ENCODE results near the gene CYS1.
"Not testable (repeated sequence)": the region's sequence is repeated elsewhere in the genome, so short reads cannot be mapped to it uniquely, and the experiment has no call there.

CYS1 gene, protein sequence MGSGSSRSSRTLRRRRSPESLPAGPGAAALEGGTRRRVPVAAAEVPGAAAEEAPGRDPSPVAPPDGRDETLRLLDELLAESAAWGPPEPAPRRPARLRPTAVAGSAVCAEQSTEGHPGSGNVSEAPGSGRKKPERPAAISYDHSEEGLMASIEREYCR

DNA sequence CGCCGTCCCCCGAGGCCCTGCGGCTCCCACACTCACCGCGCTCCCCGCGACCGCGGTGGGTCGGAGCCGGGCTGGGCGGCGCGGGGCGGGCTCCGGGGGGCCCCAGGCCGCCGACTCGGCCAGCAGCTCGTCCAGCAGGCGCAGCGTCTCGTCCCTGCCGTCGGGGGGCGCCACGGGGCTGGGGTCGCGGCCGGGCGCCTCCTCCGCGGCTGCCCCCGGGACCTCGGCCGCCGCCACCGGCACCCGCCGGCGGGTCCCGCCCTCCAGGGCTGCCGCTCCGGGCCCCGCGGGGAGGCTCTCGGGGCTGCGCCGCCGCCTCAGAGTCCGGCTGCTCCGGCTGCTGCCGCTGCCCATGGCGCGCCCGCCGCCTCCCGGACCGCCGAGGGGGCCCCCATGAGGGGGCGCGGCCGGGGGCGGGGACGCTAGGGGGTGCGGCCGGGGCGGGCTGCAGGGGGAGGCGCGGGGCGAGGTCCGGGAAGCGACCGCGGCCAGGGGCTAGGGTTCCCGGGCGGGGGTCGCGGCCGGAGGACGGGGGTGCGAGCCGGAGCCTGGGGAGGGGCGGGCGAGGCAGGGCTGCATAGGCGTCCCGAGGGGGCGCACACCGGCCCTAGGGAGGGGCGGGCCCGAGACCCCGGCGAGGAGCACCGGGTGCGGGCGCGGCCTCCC is at the start of gene CYS1:
Gene CYS1, minus strand, starts transcription at position 542 of the 666 bp plus-strand sequence. Its CDS starts 188 bp downstream, at position 354.
- DNase-seq (ENCODE audit: low read depth): no peak

DNA sequence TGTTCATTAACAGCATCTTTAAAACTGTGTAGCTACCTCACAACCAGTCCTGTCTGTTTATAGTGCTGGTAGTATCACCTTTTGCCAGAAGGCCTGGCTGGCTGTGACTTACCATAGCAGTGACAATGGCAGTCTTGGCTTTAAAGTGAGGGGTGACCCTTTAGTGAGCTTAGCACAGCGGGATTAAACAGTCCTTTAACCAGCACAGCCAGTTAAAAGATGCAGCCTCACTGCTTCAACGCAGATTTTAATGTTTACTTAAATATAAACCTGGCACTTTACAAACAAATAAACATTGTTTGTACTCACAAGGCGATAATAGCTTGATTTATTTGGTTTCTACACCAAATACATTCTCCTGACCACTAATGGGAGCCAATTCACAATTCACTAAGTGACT is 49.3 kb upstream of the CYS1 start:
- no peak for DNase-seq (ENCODE audit: low read depth)

DNA sequence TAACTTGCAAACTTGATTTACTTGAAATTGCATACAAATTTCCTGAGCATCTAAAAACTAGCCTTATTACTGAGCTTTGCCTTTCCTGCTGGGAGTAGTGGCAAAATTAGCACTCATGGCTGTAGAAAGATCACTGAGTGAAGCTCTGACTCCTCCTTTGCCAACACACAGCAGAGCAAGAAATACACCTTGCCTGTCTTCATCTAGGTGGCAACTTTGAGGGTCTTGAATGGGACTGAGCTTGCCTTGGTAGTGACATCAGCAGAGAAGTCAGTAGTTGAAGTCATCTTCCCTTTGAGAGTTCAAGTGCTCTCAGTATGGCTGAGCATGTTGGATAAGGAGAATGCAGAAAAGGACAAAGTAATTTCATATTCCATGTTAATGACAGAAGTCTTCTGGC is 48.2 kb upstream of the CYS1 start:
- no peak for DNase-seq (ENCODE audit: low read depth)

DNA sequence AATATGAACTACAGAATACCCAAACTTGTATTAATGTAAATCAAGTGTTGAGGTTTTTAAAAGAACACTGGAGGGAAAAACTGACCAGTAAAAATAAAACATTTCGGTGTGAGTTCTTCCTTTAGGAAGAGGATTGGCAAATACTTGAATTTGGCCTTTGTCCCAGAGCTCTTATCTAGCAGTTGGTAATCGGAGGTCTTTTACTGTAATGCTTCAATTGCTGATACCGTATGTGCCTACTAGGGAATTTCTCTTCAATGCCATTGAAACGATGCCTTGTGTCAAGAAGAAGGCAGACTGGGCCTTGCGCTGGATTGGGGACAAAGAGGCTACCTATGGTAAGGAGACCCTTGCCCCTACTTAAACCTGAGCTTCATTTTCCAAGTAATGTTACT is 46.4 kb upstream of the CYS1 start:
- no peak for DNase-seq (ENCODE audit: low read depth)

DNA sequence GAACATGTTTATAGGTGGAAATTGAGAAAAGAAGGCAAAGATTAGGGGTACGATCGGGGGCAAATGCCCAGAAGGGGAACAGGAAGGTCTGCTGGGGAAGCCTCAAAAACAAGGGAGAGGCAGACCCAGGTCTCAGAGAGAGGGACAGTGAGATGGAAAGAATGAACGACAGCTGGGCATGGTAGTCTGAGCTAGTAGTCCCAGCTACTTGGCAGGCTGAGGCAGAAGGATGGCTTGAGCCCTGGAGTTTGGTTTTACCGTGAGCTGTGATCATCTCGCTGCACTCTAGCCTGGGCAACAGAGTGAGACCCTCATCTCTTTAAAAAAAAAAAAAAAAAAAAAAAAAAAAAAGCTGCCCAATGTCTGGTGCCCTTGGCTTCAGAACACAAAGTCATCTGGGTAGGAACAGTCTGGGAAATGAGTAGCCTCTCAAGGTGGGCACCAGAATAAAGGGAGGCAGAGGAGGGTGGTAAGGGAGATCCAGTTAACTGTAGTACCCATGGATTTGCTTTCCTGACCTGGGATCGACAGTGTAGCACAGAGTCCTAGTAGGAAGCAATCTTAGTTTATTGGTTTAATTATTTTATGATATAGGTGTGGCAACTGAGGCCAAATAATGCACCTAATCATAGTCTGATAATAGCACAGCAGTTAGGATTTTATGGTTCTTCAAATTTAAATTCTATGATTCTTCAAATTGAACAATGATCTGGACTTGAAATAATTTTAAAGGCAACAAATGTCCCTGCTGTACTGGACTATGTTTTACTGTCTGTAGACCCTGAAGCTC is 45.8 kb upstream of the CYS1 start:
- no peak for DNase-seq (ENCODE audit: low read depth)

DNA sequence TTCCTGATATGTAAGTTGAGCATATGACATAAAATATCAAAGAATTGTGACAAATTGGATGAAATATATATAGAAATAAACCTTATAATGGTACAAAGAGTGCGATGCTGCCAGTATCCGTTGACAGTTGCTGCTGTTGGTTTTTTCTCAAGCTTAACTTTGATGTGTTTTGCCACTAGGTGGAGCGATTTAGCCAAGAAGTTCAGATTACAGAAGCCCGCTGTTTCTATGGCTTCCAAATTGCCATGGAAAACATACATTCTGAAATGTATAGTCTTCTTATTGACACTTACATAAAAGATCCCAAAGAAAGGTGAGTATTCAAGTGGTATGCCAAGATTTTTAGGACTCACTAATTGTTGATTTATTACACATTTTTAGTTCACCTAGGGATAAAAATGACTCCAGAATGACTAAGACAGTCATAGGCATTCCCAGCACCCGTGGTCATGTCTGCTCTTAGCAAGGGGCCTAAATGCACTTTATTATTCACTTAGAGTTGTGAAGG is 44.4 kb upstream of the CYS1 start:
- no peak for DNase-seq (ENCODE audit: low read depth)

DNA sequence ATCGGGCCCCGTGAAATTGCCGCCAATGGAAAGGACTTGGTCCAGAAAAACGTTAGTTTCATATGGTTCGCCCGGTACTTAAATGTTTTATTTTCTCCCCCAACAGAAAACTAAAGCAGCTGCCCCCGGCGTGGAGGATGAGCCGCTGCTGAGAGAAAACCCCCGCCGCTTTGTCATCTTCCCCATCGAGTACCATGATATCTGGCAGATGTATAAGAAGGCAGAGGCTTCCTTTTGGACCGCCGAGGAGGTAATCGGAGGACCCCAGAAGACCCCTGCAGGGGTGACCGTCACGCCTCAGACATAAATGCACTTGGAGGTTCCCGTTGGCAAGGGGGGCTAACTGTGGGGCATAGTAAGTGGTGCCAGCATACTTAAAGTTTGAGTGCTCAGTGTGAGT is 43.1 kb upstream of the CYS1 start:
- no peak for DNase-seq (ENCODE audit: low read depth)

DNA sequence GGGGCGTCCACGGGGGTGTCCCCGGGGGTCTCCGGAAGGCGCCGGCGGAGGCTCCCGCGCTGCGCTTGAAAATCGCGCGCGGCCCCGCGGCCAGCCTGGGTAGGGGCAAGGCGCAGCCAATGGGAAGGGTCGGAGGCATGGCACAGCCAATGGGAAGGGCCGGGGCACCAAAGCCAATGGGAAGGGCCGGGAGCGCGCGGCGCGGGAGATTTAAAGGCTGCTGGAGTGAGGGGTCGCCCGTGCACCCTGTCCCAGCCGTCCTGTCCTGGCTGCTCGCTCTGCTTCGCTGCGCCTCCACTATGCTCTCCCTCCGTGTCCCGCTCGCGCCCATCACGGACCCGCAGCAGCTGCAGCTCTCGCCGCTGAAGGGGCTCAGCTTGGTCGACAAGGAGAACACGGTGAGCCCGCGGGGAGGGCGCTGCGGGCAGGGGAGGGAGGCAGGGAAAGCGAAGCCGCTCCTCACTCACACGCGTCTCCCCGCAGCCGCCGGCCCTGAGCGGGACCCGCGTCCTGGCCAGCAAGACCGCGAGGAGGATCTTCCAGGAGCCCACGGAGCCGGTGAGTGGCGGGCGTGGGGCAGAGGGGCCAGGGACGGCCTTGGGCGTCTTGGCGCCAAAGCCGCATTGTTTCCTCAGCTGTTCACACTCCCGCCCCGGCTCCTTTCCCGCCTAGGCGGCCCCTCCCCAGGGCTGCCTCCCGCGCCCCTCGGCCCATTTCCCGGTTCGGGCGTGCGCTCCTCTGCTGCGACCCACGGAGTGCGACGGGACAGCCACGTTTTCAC is 42.5 kb upstream of the CYS1 start, which contains the start of gene RRM2:
Gene RRM2, plus strand, starts transcription at position 240 of the 781 bp plus-strand sequence. Its CDS starts 60 bp downstream, at position 300.
- DNase-seq (ENCODE audit: low read depth): peak; percentile 42

DNA sequence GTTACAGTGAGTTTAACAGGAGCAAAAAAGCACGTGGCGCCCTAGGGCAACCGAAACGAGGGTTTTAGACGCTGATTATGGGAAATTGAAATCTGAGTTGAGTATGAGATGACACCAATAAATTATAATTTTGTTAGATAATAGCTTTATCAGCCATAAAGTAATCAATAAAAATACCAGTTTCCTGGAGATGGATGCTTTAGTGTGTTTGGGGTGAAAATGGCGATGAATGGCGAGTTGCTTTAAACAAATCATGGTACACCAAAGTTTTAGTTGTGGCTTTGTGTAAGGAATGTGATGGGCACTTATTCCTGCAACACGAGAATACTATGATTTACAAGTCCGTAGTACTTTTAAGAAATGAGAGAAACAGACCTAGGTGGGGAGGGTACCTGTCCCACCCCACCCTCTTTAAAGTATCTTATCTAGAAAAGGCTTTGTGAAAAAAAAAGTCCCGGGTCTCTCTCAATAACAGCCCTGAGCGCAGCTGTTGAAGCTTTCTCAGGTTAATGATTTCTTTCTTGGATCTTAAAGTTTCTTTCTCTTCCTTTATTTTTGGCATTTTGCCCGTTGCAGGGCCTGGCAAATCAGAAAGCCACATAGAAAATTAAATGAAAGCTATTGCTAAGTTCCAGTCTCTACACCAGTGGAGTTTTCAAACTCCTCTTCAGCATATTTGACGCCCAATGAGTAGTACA is 40.8 kb upstream of the CYS1 start:
- no peak for DNase-seq (ENCODE audit: low read depth)

DNA sequence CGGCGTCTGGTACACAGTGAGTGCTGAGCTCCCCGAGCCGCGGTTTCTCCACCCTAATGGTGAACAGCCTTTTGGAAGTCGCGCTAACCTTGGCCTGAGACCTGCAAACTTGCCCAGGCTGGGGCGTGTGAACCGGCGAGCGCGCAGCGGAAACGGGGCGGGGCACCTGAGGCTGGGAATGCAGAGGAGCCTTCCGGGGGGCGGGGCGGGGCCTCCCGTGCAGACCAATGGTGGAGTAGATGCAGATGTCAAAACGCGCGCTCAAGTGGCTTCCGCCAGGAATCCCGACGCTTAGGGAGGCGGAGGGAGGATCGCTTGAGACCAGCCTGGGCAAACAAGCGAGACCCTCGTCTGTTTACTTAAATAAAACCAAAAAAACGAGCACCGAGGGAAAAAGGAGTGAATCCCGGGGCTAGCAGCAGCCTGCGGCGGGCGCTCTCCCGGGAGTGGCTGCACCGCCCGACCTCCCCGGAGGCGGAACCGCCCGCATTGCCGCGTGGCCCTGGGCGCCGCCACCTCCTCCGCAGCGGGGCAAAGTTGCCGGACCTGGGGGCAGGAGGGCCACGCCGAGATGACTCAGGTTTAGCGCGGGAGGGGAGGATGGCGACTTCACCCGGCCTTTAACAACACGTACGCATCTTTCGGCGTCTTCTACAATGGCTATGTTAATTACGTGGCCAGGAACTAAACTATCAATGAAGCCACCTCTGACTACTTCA is 40.1 kb upstream of the CYS1 start:
- peak; percentile 65 for DNase-seq (ENCODE audit: low read depth)

DNA sequence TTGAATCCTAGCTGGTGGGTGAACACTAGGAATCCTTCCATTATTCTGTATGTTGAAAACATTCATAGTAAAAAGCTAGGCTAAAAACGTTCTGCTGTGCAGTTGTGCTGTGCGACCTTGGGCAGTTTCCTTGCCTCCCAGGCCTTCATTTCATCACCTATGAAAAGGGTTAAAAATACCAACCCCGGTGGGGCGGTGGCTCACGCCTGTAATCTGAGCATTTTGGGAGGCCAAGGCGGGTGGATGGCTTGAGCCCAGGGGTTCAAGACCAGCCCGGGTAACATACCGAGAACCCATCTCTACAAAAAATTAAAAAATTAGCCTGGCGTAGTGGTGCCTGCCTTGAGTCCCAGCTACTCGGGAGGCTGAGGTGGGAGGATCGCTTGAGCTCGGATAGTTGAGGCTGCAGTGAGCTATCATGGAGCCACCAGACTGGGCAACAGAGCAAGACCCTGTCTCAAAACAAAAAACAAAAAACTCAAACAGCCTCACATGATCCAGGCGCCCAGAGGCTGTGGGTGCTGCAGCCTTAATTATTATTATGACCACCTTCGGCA is 39.5 kb upstream of the CYS1 start:
- no peak for DNase-seq (ENCODE audit: low read depth)

DNA sequence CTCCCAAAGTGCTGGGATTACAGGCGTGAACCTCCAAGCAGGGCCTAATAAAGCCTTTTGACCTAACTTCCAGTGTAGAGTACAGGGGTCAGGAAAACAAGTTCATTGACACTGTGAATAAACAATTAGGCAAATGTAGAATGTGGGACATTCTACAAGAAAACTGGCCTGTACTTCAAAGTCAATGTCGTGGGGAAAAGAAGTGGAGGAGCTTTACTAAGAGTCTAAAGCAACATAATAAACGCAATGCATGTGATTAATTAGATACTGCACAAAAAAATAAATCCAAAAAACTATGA is 38.8 kb upstream of the CYS1 start:
- no peak for DNase-seq (ENCODE audit: low read depth)

DNA sequence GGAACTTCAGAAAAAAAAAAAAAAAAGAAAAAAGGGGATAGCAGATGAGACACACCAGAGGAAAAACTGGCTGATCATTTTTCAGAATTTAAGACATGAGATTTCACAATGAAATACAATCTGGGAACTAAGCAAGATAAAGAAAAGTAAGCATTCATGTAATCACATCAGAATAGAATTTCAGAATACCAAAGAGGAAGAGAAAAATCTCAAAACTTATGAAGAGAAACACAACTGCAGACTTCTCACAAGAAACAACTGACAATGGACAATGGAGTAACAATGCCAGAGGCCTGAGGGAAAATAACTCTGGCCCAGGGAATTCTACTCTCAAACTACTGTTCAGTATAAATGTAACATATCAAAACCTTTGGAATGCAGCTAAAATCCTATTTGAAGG is 29.1 kb upstream of the CYS1 start:
- no peak for DNase-seq (ENCODE audit: low read depth)

DNA sequence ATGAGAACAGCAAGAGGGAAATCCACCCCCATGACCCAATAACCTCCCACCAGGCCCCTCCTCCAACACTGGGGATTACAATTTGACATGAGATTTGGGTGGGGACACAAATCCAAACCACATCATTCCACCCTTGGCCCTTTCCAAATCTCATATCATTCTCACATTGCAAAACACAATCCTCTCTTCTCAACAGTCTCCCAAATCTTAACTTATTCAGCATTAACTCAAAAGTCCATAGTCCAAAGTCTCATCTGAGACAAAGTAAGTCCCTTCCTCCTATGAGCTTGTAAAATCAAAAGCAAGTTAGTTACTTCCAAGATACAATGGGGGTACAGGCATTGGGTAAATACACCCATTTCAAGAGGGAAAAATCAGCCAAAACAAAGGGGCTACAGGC is 24.7 kb upstream of the CYS1 start:
- not testable (repeated sequence) for DNase-seq (ENCODE audit: low read depth)

DNA sequence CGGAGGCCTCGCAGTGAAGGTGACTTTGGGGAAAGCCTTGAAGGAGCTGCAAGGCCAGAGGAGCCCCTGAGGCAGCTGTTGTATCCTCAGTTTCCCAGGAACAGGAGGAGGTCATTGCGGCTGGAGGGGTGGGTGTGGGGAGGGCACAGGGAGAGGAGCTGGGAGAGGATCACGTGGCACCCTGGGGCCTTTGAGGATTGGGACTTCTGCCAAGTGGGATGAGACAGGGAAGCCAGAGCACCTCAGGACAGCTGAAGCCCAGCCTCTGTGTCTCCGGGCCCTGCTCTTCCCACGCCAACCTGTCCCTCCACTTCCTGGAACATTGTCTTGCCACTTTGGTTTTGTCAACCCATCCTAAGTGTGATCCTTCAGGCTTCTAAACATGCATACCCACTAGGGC is 23.0 kb upstream of the CYS1 start:
- no peak for DNase-seq (ENCODE audit: low read depth)

DNA sequence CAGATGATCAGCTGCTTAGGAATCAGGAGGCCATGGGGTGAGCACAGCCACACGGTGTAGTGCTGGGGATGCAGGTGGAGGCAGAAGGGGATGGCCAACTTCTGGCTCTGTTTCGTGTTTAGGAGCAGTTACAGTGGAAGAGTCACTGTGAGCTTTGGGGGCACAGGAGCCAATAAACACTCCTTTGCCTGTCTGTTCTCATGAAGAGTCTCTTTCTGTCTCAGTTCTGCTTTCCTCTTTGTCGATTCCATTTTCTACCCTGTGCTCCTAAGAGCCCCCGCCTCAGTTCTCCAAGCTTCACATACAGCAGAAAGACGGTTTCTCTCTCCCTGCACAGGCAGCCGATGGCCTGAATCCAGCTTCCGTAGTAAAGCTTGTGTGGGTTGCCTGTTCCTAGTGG is 21.3 kb upstream of the CYS1 start:
- no peak for DNase-seq (ENCODE audit: low read depth)

DNA sequence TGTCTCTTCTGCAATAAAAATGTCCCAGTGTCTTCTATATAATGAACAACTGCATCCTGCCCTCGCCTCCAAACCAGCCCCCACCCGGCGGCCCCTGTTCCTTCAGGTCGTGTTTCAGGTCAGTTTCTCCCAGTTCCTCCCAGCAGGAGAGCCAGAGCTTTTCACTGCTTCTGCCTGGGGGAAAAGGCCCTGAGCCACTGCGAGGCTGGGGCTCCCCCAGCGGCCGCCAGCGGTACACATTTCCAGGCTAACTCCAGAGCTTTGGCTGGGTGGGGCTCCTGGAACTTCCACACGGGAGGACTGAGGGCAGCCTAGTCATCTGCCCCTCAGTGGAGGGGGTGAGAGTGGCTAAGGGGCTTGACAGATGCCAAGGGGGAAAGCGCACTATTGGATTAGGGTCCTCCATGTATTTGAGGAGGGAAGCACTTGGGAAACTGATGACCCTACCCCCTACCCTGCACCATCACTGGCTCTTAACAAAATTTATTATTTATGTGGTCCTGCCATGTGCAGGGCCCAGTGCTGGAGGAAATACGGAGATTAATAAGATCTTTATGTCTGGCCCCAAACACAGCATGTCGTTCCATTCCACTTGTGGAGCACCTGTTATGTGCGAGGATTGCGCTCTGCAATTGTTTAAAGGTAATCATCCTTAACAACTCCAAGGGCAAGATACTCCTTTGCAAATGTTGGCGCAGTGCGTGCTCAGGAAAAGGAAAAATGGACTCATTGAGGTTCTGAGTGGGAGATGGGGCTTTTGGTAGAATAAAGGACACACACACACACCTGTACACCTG is 17.3 kb upstream of the CYS1 start:
- DNase-seq (ENCODE audit: low read depth): no peak

DNA sequence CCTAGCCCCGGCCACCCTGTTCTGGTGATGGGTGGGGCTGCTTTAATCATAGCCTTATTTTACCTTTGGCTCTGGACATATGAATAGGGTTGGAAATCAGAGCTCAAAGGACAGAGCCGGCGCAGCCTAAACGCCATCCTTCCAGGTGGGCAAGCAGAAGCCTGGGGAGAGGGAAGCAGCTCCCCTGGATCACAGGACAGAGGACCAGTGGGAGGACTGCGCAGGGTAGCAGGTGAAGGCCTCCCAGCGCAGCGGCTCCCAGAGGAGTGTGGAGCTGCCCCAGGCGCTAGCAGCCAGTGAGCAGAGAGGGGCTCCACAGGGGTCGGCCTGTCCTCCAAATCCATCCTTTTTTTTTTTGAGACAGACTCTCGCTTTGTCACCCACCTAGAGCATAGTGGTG is 16.4 kb upstream of the CYS1 start:
- no peak for DNase-seq (ENCODE audit: low read depth)

DNA sequence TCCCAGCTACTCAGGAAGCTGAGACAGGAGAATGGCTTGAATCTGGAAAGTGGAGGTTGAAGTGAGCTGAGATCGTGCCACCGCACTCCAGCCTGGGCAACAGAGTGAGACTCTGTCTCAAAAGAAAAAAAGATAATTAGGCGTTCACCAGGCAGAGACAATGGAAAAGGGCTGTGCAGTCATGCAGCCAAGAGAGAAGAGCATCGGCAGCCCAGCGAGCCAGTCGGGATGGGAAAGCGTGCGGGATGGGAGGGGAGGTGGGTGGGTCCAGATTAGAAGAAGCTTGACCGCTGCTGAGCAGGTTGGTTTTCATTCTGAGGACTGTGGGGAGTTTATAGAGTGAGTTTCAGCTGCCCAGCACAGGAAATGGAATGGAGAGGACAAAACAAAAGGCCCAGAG is 15.0 kb upstream of the CYS1 start:
- no peak for DNase-seq (ENCODE audit: low read depth)

DNA sequence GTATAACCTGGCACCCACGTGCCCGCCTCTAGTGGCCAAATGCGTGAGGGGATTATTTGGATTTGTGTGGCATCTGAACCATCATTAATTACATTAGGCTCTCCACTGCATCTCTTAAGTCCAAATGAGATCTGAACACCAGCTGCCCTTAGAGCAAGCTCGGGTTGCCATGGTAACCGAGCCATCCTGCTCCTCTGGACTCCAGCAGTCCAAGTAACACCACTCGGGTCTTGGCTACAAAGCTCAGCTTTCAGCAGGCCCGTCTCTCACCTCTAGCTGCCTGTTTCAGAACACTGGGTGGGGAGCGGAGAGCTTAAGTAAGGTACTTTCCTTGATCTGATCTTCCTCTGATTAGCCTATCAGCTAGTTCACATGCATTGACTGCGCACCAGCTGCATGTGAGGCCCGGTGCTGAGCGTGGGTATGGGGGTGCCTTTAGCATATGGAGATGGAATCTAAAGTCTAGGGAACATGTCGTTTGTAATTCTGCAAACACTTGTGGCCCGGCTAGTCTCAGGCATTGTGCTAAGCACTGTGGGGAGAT is 14.1 kb upstream of the CYS1 start:
- DNase-seq (ENCODE audit: low read depth): no peak
